Activated CD4-positive, alpha-beta T cell treated with anti-CD3 and anti-CD28 coated beads, Interleukin-2, amount 50 U/mL, for 48 hours (primary cell): Measurements from ENCODE around the gene KIF7.
"Not testable (repeated sequence)": the region's sequence is repeated elsewhere in the genome, so short reads cannot be mapped to it uniquely, and the experiment has no call there.

ENCODE experiments used
- DNase-seq, 2 experiments: peaks; one replicate each; pipeline ENCODE4 v3.0.0-alpha.2; 2020

KIF7 gene

DNA sequence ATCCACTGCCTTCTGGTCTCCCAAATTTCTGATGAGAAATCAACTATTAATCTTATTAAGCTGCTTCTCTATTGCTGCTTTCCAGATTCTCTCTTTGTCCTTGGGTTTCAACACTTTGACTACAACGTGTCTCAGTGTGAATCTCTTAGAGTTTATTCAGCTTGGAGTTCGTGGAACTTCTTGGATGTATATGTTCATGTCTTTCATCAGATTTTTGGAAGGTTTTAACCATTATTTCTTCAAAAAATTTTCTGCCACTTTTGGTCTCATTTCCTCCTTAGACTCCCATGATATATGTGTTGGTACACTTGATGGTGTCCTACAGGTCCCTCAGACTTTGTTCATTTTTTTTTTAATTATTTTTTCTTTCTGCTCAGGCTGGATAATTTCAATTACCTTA lies 44.0 kb downstream of the KIF7 start:
- no peak for DNase-seq

DNA sequence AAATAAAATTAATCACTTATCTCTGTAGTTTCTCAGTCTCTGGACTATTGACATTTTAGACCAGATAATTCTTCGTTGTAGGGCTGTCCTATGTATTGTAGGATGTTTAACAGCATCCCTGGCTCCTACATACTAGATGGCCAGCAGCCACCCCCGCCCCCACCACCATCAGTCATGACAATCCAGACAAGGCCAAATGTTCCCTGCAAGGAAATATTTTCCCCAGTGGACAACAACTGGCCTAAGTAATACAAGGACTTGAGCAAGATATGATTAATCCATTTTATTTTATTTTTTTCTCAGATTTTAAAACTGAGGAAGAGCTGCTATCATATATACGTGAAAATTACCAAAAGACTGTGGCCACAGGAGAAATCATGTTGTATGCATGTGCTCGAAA lies 56.2 kb downstream of the KIF7 start:
- DNase-seq, result no peak

DNA sequence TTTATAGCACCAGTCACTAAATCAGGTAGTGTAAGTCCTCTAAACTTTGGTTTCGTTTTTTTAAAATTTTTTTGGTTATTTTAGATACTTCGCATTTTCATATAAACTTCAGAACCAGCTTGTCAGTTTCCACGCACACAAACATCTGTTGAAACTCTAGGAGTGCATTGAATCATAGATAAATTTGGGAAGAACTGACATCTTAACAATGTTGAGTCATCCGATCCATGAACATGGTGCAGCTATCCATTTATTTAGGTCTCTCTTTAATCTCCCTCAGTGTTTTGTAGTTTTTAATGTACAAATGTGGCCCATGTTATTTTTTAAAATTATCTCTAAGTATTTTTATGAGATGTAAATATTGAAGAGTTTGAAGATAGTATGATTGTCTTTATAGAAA lies 62.2 kb downstream of the KIF7 start:
- no peak for DNase-seq

DNA sequence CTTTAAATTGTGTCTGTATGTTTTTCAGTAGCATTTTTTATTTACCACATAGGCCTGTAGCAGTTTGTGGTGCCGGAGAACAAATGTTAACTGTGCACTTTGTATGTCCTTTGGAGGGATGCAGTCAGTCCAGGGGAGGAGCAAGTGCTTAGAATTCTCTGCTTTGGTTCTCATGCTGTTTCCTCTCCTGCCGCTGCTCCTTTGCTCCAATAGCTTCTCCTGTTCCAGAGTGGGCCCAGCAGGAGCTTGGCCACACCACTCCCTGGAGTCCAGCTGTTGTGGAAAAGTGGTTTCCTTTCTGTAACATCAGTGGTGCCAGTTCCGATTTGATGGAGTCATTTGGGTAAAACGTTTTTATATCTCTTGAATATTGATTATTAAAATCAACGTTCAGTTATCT lies 63.4 kb downstream of the KIF7 start:
- no peak for DNase-seq

DNA sequence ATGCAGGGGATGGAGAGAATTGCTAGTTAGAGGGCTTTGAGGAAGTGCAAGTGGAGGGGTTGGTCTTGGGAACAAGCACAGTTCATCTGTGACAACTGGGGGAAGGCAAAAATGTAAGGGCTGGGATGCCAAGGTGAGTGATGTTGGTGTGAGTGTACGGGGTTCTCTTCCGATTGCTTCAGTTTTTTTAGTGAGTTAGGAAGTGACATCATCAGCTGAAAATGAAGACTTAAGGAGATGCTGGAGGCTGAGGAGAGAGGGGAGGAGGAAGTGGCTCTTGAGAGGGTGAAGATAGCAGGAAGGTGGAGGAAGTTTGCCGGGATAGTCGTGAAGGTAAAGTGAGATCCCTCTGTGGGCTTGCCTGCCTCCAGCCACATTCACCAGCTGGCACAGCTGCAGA lies 67.3 kb downstream of the KIF7 start:
- no peak for DNase-seq

DNA sequence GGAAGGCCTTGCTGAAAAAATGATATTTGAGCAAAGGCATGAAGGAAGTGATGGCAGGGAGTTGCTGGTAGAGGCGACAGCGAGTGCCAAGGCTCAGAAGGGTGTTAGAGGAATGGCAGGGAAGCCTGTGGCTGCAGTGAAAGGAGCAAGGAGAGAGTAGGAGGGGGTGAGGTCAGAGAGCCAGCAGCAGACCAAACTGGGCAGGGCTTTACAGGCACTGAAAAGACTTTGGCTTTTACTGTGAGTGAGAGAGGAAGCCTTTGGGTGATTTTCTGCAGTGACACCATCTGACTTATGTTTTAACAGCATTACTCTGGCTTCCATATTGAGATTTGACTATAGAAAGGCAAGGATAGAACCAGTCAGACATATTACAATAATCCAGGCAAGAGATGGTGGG lies 68.6 kb downstream of the KIF7 start:
- DNase-seq, result no peak

DNA sequence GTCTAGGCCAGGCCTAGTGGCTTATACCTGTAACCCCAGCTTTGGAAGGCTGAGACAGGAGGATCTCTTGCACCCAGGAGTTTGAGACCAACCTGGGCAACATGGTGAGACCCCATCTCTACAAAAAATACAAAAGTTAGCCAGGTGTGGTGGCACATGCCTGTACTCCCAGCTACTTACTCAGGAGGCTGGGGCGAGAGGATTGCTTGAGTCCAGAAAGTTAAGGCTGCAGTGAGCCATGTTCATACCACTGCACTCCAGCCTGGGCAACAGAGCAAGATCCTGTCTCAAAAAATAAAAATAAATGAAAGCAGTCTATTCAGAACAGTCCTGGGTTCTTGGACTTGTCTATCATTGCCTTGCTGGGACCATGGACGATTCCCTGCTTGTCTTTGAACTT lies 74.5 kb downstream of the KIF7 start:
- DNase-seq, result not testable (repeated sequence)

DNA sequence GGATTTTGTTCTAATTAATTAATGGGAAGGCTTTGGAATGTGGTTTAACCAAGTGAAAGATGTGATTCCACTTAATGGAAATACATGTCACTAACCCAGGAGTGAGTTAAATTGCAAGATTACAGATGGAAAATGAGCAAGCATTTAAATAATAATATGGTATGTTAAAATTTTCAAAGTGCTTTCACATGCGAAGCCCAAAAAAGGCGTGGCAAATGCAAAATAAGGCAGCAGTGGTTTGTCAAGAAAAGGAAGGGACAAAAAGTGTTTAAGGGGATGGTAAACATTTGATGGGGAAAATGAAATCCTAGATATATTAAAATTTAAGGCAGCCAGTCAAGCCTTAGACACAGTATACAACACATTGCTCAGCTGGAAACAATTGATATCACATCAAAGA lies 77.1 kb downstream of the KIF7 start:
- no peak for DNase-seq
